Erythroblast (primary cell): ENCODE results near the gene ARPC1B.
A peak's percentile ranks its signal among the peaks of the same experiment; 100 is the strongest.
"Not testable (repeated sequence)": the region's sequence is repeated elsewhere in the genome, so short reads cannot be mapped to it uniquely, and the experiment has no call there.

Experiments
- DNase-seq, 2 experiments: peaks; one replicate each; lab custom pipeline; 2025; lab: John Stamatoyannopoulos, UW
- GATA1 ChIP-seq: IDR thresholded peaks from 2 replicates; pipeline ENCODE4 v1.6.1; 2011; ENCODE audit warnings: low read depth, mild to moderate bottlenecking, control low read depth, low read length, moderate library complexity
- POLR2A ChIP-seq: IDR thresholded peaks from 2 replicates; pipeline ENCODE4 v1.6.1; 2011; ENCODE audit warnings: mild to moderate bottlenecking, low read length

The ARPC1B gene

DNA sequence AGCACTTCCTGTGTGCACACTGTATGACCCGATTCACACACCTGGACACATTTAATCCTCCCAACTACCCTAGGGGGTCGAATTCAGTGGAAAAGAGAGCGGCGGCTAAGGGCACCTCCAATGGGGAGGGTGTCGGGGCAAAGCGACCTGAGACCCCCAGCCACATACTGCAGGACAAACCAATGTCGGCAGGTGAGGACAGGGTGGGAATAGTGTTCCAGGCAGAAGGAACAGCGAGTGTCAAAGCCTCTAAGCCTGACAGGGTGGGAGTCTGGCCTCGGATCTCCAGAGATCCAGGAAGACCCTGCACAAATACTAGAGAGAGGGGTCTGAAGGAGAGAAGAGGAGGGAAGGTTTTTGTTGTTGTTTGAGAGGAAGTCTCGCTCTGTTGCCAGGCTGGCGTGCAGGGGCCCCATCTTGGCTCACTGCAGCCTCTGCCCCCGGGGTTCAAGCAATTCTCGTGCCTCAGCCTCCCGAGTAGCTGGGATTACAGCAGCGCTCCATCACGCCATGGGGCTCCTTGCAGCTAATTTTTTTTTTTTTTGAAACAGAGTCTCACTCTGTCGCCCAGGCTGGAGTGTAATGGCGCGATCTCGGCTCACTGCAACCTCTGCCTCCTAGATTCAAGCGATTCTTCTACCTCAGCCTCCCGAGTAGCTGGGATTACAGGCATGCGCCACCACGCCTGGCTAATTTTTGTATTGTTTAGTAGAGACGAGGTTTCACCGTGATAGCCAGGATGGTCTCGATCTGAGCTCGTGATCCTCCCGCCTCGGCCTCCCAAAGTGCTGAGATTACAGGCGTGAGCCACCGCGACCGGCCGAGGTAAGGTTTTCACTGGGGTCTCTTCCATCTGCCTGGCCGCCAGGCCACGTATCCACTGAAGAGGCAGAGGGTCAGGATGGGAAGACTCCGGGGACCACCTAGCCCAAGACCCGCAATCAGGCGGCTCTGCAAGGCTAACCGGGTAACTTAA lies 1.2 kb upstream of the ARPC1B start:
- TF ChIP-seq POLR2A, result no peak
- TF ChIP-seq GATA1, result no peak
- DNase-seq, result no peak

DNA sequence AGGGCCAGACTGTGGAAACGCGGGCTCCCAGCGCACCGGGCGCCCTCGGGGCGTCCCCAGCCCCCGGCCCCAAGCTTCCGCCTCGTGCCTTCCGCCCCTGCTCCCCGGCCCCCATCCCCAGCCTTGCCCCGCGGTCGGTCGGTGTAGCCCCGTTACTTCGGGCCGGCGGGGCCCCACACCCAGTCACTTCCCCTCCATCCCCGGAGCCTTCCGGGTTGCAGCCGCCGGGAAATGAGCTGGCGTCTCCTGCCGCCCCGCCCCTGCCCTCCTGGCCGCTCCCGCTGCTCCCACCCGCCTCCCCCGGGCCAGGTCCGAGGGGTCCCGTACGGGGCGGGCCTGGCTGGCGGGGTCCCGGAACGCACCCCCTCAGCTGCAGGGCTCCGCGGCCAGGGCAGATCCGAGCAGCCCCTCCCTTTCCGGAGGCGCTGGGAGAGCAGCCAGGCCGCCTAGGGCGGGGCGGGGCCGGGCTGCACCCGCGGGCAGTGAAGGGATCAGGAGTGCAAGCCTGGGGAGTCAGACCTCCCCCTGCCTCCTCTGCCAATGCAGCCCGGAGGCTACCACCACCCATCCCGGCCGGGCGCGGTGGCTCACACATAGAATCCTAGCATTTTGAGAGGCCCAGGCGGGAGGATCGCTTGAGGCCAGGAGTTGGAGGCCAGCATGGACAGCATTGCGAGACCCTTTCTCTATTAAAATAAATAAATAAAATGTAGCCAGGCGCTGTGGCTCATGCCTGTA lies 709 bp downstream of the ARPC1B start:
- TF ChIP-seq POLR2A, result no peak
- no peak for TF ChIP-seq GATA1
- peak; percentile 76 to 84 for DNase-seq

DNA sequence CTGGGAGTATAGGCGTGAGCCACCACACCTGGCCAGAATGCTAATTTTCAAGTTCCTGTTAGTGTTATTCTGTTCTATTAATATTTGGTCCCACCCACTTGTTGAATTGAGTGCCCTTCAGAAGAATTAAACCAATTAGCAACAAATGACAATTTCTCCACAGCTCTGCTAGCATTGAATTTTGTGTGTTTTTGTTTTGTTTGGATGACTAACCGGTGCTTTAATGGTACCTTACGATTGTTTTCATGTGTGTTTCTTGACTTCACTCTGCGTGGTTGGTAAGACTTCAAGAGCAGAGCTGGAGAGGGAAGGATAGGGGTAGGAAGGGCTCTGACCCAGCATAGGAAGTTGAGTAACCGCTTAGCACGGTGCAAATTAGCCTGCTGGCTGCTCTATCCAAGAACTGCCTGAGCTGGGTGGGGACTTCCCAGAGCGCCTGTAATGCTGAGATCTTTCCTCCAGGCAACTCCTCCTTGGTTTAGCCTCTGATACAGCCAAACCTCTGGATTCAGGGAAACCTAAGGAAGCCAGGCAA lies 4.6 kb downstream of the ARPC1B start:
- TF ChIP-seq GATA1 (no peak), POLR2A (no peak)
- peak; percentile 57 to 63 for DNase-seq

DNA sequence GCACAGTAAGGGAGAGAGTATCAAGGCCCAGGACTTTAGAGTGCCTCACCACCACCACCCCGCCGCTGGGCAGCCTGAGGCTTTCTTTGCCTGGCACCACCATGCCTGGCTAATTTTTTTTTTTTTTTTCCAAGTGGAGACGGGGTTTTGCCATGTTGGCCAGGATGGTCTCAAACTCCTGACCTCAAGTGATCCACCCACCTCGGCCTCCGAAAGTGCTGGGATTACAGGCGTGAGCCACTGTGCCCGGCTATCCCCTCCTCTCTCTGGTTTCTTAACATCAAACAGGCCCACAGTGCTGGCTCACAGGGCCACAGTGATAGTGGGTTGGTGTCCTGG lies 5.1 kb downstream of the ARPC1B start:
- DNase-seq, result not testable (repeated sequence)

DNA sequence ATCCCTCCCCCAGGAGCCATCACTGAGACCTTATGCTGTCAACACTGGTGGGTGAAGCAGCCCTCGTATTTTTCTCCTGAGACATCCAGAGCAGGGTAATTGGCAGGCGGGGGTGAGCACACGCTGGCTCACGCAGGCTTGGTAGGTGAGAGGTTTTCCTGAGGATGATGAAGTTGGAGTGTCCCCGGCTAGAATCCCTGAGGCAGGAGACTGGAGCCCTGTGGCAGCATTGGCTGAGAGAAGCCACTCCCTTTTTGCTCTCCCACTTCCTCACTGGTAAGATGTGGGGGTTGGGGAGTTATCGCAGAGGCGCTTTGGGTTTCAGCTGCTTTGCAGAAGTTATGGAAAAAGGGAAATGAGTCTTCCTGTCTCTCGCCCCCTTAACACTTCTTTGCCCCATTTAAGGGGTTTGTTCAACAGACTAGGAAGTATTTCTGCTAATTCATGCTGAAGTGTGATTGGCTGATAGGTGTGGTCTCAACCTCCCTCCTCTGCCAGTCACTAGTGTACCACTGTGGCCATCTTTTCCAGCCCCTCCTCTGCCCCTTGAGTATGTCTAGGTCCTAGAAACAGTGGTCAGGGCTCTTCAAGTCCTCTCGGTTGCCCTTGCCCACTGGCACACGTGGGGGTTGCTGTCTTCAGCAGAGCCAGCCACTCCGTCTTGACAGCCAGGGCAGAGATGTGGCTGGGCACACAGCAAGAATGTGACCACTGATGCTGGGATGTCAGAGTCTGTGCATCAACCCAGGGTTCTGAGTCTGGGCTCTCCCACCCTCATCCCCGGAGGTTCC lies 5.7 kb downstream of the ARPC1B start:
- peak; percentile 69 to 71 for DNase-seq
- TF ChIP-seq GATA1, result no peak
- peak; percentile 53 for TF ChIP-seq POLR2A

DNA sequence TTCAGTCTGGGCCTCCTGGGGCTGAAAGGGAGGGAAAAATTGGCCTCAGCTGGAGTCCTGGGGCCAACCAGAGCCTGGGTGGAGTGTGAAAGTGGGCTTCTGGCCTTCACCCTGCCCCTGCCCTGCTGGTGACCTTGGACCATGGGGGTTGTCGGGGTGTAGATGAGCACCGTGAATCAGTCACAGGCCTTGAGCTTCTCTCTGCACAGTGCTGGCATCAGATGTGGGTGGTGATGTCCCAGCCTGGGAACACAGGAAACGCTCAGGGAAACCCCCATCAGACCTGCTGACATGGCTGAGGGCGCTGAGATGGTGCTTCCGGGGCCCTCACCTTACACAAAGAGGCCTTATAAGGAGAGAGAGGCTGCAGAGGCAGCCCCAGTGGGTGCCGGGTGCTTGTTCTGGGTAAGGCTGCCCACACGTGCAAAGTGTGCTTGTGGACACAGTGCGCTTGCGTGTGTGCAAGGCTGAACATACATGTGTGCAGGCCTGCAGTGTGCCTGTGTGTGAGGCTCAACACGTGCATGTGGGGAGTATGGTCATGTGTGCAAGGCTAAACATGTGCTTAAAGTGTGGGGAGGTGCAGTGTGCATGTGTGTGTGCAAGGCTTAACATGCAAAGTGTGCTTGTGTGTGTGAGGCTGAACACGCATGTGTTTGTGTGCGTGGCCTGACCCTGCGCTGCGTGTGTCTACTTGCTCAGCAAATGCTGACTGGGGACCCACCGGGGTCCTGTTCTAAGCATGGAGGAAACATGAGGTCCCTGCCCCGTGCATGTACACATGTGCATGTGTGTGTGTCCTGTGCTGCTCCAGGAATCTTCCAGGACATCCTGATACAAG lies 6.5 kb downstream of the ARPC1B start:
- DNase-seq, result no peak
- TF ChIP-seq GATA1 (no peak), POLR2A (no peak)

DNA sequence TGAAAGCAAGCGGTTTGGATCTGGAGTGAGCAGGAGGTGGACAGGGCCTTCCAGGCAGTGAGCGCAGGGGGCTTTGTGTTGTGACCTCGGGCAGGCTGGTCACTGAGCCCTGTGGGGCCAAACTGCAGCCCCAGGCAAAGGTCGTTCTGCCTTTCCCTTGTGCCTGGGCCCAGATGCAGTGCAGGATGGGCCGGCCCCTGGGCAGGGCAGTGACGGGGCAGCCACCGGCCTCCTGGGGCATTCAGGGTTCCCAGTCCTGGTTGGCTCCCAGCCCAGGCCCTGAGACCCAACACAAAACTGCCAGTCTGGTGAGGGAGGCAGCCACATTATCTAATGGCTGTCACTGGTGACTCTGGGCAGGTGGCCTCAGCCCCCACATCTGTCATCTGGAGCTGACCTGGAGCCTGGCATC lies 7.1 kb downstream of the ARPC1B start:
- TF ChIP-seq POLR2A, result no peak
- no peak for TF ChIP-seq GATA1

DNA sequence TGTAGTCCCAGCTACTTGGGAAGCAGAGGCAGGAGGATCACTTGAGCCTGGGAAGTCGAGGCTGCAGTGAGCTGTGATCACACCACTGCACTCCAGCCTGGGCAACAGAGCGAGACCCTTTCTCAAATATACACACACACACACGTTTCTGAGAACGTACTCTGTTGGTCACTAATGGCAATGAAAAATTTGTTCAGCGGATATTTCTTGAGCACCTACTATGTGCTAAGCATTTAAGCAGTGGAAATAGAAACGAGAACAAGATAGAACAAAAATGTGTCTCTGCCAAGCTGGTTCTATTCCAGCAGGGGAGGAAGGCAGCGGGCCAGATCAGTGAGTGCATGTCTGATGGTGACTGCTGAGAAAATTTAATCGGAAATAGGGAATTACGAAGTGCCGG lies 8.7 kb downstream of the ARPC1B start:
- DNase-seq, result no peak
- TF ChIP-seq POLR2A (no peak), GATA1 (no peak)

More for the DNA sequence above, 7.1 kb downstream of the ARPC1B start:
- DNase-seq, result no peak

DNA sequence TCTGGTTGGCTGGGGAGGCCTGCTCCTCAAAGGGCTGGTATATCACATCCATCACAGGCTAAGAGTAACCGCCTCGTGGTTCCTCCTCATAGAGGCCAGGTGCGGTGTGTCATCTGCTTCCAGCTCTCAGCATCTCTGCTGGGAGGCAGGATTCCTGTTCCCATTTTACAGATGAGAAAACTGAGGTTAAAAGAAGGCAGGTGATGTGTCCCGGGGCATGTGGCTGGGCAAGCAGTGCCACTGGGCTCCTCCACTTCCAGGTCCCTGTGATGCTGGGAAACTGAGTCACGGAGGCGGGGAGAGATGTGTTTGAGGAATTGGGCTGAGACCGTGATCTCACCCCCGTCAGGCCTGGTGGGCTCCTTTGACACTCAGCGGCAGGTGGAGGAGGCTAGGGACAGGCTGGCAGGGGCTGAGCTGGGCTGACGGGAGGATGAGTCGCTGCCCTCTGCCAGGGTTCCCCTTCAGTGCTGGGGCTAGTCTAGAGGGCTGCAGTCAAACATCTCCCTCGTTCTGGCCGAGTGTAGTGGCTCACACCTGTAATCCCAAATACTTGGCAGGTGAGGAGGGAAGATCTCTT lies 9.4 kb downstream of the ARPC1B start:
- no peak for TF ChIP-seq GATA1
- no peak for TF ChIP-seq POLR2A
- no peak for DNase-seq

DNA sequence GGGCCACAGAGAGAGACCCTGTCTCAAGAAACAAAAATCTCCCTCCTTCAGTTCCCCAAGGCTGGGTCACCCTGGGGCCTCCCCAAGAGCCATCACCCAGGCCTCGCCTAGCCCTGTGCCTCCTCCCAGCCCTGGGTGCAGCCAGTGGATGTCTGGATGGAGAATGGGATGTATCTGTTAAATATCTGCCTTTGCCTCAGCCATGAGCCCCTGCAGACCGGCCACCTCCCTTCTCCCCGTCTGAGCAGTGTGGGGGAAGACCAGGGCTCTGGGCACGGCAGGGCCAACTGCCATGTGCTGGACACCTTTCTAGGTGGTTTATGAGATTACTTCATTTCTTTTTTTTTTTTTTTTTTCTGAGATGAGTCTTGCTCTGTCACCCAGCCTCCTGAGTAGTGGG lies 10.0 kb downstream of the ARPC1B start:
- no peak for DNase-seq
- no peak for TF ChIP-seq POLR2A
- TF ChIP-seq GATA1, result no peak

DNA sequence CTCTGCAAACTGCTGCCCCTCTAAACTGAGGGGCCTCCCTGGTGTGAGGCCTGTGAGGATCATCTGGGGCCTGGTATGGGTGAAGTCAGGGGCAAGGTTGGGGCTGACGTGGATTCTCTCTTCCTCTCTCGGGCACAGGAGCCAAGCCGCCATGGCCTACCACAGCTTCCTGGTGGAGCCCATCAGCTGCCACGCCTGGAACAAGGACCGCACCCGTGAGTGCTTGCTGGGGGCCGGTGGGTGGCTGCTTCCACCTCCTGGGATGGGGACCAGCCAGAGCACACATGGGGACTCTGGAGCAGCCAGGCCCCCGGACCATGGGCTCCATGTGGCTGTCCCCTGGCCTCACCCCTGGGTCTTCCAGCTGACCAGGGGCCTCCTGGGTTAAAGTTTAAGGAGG lies 11.0 kb downstream of the ARPC1B start:
- no peak for DNase-seq
- TF ChIP-seq POLR2A (no peak), GATA1 (no peak)

DNA sequence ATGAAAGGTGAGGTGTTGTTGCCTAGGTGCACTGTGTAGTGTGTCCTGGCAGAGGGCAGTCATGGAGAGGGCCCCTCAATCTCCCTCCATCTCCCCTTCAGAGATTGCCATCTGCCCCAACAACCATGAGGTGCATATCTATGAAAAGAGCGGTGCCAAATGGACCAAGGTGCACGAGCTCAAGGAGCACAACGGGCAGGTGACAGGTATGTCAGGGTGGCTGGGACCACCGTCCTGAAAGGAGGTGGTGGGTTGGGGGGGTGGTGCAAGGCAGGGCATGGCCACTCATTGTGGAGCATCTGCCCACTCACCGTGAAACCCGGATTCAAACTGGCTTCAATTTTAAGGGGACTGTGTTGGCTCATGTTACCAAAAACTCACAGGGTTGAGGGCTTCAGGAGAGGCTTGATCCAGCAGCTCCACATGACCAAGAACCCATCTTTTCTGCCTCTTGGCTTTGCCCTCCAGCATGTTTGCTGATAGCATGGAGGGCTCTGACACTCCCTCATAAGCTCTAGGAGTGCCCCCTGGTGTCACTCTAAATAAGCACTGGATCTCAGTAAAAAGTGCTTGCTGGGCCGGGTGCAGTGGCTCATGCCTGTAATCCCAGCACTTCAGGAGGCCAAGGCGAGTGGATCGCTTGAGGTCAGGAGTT lies 12.2 kb downstream of the ARPC1B start:
- TF ChIP-seq GATA1 (no peak), POLR2A (no peak)
- DNase-seq, result peak; percentile 75 to 80

DNA sequence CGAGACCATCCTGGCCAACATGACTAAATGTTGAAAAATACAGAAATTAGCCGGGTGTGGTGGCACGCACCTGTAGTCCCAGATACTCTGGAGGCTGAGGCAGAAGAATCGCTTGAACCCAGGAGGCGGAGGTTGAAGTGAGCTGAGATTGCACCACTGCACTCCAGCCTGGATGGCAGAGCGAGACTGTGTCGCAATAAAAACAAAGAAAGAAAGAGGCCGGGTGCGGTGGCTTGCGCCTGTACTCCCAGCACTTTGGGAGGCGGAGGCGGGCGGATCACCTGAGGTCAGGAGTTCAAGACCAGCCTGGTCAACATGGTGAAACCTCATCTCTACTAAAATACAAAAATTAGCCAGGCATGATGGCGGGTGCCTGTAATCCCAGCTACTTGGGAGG lies 12.7 kb downstream of the ARPC1B start:
- not testable (repeated sequence) for DNase-seq
